ENCODE data around the gene ENSA. TPM values are rescaled to one million over a fixed set of nuclear protein-coding genes. Genes with fewer than 3 reads are reported as not detected.
"Not testable (repeated sequence)": the region's sequence is repeated elsewhere in the genome, so short reads cannot be mapped to it uniquely, and the experiment has no call there.

Gene ENSA
- total RNA-seq, 2 experiments from 2014 or later: 192 to 193 TPM

DNA sequence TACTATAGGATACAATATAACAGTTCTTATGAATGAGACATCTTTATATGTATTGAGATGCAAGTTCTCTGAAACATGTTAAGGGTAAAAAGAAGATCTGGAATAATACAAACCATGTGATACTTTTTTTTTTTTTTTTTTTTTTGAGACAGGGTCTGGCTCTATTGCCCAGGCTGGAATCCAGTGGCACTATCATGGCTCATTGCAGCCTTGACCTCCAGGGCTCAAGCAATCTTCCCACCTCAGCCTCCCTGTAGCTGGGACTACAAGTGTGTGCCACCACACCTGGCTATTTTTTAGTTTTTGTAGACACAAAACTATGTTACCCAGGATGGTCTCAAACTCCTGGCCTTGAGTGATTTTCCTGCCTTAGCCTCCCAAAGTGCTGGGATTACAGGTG lies 27.9 kb downstream of the ENSA start:
- POLR2A ChIA-PET: no interaction called here
- no peak for DNase-seq
- H3K4me1 Mint-ChIP-seq: peaks cover 15% of the 10 kb centered on the region
- H3K36me3 Mint-ChIP-seq (ENCODE audit: low read depth): peaks cover 17% of the 10 kb centered on the region
- H3K27me3 Mint-ChIP-seq: no peaks in the 10 kb centered on the region
- no peak overlapping the region for H3K4me3 Mint-ChIP-seq
- H3K9me3 Mint-ChIP-seq: no peaks in the 10 kb centered on the region
- no peak overlapping the region for H3K27ac Mint-ChIP-seq
- CTCF ChIA-PET: interaction anchor here (1.0 kb wide), 1 partner anchor 10 kb away, joined by 3 read pairs; no protein-coding TSS in a partner anchor

DNA sequence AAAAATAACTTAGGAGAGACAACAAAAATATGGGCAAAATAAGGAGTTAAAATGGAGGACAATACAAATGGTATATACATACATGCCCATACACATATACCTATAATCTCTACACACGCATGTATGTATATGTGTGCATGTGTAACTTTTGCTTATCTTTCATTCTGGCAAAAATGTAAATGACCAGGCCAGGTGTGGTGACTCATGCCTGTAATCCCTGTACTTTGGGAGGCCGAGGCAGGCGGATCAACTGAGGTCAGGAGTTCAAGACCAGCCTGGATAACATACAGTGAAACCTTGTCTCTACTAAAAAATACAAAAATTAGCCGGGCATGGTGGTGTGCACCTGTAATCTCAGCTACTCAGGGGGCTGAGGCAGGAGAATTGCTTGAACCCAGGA lies 31.1 kb downstream of the ENSA start:
- peaks cover 21% of the 10 kb centered on the region for H3K36me3 Mint-ChIP-seq (ENCODE audit: low read depth)
- DNase-seq, H3K27me3 Mint-ChIP-seq, POLR2A ChIA-PET, H3K9me3 Mint-ChIP-seq, H3K27ac Mint-ChIP-seq, H3K4me3 Mint-ChIP-seq: not testable (repeated sequence)
- CTCF ChIA-PET: interaction anchor here (0.7 kb wide), 1 partner anchor 10 kb away, joined by 3 read pairs; no protein-coding TSS in a partner anchor
- peaks cover 14% of the 10 kb centered on the region for H3K4me1 Mint-ChIP-seq

DNA sequence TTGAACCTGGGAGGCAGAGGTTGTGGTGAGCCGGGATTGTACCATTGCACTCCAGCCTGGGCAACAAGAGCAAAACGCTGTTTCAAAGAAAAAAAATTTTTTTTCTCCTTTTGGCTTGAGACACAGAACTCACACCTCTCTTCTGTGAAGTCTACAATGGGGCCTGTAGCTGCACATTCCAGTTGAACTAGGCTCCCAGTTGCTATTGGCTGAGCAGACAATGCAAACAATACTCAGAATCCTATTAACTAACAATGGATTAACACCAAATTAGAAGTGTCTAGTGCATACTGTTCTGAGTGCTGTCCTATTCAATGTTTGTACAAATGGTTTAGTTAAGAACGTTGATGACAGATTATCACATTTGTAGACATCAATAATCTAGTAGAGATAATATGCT lies 32.4 kb downstream of the ENSA start:
- CTCF ChIA-PET: interaction anchor here (0.6 kb wide), 1 partner anchor 268 kb away, joined by 4 read pairs; no protein-coding TSS in a partner anchor
- no peak overlapping the region for H3K27ac Mint-ChIP-seq
- no peak overlapping the region for H3K4me3 Mint-ChIP-seq
- peaks cover 21% of the 10 kb centered on the region for H3K36me3 Mint-ChIP-seq (ENCODE audit: low read depth)
- no peak for DNase-seq
- H3K9me3 Mint-ChIP-seq: no peaks in the 10 kb centered on the region
- H3K4me1 Mint-ChIP-seq: peaks cover 14% of the 10 kb centered on the region
- POLR2A ChIA-PET: no interaction called here
- H3K27me3 Mint-ChIP-seq: no peaks in the 10 kb centered on the region

DNA sequence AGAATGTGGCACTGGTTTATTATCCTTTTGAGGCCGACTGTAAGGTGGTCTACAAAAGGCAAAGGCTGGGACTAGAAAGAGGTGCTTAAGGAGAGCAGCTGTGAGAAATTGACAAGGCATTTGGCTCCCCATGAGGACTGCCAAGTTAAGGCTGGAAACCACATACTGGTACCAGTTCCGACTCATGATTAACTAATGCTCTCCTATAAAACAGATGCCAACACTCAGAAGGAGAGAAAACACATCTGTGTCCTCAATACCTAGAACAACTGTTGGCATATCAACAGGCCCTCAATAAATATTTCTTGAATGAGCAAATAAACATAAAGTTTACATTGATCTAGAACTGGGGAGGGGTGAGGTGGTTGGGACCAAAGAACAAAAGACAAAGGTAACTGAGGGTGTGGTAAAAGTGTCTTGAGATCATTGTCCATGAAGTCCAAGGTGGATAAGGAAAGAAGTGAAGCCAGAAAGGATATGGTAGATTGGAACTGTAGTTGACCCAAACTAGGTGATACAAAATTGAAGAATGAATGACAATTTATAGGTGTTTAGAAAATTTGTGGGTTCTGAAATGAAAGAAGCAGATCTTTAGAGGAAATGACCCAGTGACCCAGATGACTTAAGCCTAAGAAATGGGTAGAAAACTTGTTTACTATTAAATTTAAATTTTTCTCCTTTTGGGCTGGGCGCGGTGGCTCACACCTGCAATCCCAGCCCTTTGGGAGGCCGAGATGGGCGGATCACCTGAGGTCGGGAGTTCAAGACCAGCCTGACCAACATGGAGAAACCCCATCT lies 33.1 kb downstream of the ENSA start:
- CTCF ChIA-PET: interaction anchor here (0.6 kb wide), 1 partner anchor 269 kb away, joined by 4 read pairs; no protein-coding TSS in a partner anchor
- POLR2A ChIA-PET: no interaction called here
- DNase-seq: no peak
- Mint-ChIP-seq H3K4me1 (peaks cover 14% of the 10 kb centered on the region), H3K36me3 (ENCODE audit: low read depth) (peaks cover 21% of the 10 kb centered on the region), H3K4me3 (no peak overlapping the region), H3K27ac (no peak overlapping the region), H3K9me3 (no peaks in the 10 kb centered on the region), H3K27me3 (no peaks in the 10 kb centered on the region)

DNA sequence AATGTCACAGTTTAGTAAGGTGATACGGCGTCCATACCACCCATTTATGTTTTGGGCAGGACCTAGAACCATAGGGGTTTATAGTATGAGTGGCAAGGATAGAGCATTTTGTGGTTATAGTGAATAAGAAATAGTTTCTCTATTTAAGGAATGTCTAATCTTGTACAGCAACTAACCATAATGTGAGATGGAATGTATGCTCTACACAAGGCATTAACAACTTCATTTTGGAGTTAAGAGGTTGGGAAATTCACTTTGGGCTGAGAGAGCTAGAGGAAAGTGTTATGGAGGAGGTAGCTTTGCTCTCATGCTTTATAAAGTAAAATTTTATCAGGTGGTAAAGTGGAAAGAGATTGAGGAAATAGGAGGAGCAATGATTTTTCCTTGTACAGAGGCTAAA lies 47.0 kb downstream of the ENSA start:
- ChIA-PET CTCF (interaction anchor here (0.8 to 1.0 kb wide), 2 partner anchors 11 to 22 kb away, joined by 3 to 4 read pairs; no protein-coding TSS in a partner anchor), POLR2A (no interaction called here)
- Mint-ChIP-seq H3K27ac (no peak overlapping the region), H3K27me3 (no peaks in the 10 kb centered on the region), H3K4me3 (no peak overlapping the region), H3K4me1 (peaks cover 19% of the 10 kb centered on the region), H3K9me3 (no peaks in the 10 kb centered on the region), H3K36me3 (ENCODE audit: low read depth) (peaks cover 25% of the 10 kb centered on the region)
- no peak for DNase-seq

DNA sequence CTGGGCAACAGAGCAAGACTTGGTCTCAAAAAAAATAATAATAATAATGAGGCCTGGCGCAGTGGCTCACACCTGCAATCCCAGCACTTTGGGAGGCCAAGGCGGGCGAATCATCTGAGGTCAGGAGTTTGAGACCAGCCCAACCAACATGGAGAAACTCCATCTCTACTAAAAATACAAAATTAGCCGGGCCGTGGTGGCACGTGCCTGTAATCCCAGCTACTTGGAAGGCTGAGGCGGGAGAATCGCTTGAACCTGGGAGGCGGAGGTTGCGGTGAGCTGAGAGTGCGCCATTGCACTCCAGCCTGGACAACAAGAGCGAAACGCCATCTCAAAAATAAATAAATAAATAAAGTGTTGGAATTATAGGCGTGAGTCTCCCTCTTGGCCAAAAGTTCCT lies 47.5 kb downstream of the ENSA start:
- H3K4me3 Mint-ChIP-seq, H3K27ac Mint-ChIP-seq, DNase-seq, POLR2A ChIA-PET, H3K27me3 Mint-ChIP-seq, H3K9me3 Mint-ChIP-seq: not testable (repeated sequence)
- peaks cover 29% of the 10 kb centered on the region for H3K36me3 Mint-ChIP-seq (ENCODE audit: low read depth)
- H3K4me1 Mint-ChIP-seq: peaks cover 19% of the 10 kb centered on the region
- CTCF ChIA-PET: interaction anchor here (1.0 kb wide), 1 partner anchor 11 kb away, joined by 4 read pairs; no protein-coding TSS in a partner anchor

DNA sequence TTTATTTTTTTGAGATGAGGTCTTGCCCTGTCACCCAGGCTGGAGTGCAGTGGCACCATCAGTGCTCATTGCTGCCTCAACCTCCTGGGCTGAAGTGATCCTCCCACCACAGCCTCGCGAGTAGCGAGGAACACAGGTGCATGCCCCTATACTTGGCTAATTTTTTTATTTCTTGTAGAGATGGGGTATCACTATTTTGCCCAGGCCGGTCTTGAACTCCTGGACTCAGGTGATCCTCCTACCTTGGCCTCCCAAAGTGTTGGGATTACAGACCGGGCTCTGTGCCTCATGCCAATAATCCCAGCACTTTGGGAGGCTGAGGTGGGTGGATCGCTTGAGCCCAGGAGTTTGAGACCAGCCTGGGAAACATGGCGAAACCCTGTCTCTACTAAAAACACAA lies 48.0 kb downstream of the ENSA start:
- H3K9me3 Mint-ChIP-seq, POLR2A ChIA-PET, H3K27me3 Mint-ChIP-seq, H3K27ac Mint-ChIP-seq, H3K4me3 Mint-ChIP-seq, DNase-seq: not testable (repeated sequence)
- peaks cover 35% of the 10 kb centered on the region for H3K36me3 Mint-ChIP-seq (ENCODE audit: low read depth)
- CTCF ChIA-PET: interaction anchor here (2.1 to 14.6 kb wide), 2 partner anchors 14 to 21 kb away, joined by 8 to 158 read pairs; no protein-coding TSS in a partner anchor
- peaks cover 19% of the 10 kb centered on the region for H3K4me1 Mint-ChIP-seq

DNA sequence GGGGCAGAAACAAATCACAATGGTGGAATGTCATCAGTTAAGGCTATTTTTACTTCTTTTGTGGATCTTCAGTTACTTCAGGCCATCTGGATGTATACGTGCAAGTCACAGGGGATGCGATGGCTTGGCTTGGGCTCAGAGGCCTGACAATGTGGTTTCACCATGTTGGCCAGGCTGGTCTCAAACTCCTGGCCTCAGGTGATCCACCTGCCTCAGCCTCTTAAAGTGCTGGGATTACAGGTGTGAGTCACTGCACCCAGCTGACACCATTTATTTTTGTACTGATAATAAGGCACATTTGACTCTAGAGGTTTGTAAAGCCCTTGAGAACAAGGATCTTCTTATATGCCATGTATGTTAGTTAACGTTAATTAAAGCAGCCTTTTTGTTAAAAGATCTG lies 48.4 kb downstream of the ENSA start:
- DNase-seq, H3K27me3 Mint-ChIP-seq, POLR2A ChIA-PET, H3K9me3 Mint-ChIP-seq: not testable (repeated sequence)
- H3K27ac Mint-ChIP-seq: peak overlapping the region; percentile 91
- CTCF ChIA-PET: interaction anchor here (2.1 to 14.6 kb wide), 3 partner anchors 8 to 20 kb away, joined by 8 to 158 read pairs (median 8); no protein-coding TSS in a partner anchor
- peaks cover 39% of the 10 kb centered on the region for H3K36me3 Mint-ChIP-seq (ENCODE audit: low read depth)
- H3K4me3 Mint-ChIP-seq: peak overlapping the region; percentile 99
- H3K4me1 Mint-ChIP-seq: peaks cover 19% of the 10 kb centered on the region

DNA sequence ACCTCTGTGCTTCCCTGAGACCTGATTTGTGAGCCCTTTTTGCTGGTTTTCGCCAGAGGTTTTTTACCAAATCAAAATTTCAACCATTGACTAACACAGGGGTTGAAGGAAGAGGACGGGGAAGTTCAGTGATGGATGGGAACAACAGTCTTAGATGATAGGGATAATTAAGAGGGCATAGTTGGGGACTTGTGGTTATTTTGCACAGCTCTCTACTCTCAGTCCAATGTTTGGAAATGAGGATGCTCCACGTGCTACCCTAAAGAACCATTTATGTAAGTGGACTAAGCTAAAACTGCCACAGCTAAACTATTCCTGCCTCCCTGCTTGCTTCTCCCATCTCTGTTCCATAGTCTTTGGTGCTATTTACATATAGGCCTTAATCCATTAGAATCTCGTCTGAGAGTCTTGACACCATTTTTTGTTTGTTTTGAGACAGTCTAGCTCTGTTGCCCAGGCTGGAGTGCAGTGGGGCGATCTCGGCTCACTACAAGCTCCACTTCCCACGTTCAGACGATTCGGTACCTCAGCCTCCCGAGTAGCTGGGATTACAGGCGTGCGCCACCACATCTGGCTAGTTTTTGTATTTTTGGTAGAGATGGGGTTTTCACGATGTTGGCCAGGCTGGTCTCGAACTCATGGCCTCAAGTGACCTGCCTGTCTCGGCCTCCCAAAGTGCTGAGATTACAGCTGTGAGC lies 49.3 kb downstream of the ENSA start:
- Mint-ChIP-seq H3K27me3 (no peaks in the 10 kb centered on the region), H3K4me3 (peak overlapping the region; percentile 99), H3K4me1 (peaks cover 19% of the 10 kb centered on the region), H3K9me3 (no peaks in the 10 kb centered on the region), H3K27ac (peak overlapping the region; percentile 91), H3K36me3 (ENCODE audit: low read depth) (peaks cover 46% of the 10 kb centered on the region)
- CTCF ChIA-PET: interaction anchor here (0.8 to 14.6 kb wide), 8 partner anchors 9 to 467 kb away, joined by 3 to 158 read pairs (median 6); no protein-coding TSS in a partner anchor
- no peak for DNase-seq
- POLR2A ChIA-PET: interaction anchor here (0.8 to 4.6 kb wide), 7 partner anchors 10 to 49 kb away, joined by 4 to 50 read pairs (median 9); partner anchors contain the start of gene ENSA

DNA sequence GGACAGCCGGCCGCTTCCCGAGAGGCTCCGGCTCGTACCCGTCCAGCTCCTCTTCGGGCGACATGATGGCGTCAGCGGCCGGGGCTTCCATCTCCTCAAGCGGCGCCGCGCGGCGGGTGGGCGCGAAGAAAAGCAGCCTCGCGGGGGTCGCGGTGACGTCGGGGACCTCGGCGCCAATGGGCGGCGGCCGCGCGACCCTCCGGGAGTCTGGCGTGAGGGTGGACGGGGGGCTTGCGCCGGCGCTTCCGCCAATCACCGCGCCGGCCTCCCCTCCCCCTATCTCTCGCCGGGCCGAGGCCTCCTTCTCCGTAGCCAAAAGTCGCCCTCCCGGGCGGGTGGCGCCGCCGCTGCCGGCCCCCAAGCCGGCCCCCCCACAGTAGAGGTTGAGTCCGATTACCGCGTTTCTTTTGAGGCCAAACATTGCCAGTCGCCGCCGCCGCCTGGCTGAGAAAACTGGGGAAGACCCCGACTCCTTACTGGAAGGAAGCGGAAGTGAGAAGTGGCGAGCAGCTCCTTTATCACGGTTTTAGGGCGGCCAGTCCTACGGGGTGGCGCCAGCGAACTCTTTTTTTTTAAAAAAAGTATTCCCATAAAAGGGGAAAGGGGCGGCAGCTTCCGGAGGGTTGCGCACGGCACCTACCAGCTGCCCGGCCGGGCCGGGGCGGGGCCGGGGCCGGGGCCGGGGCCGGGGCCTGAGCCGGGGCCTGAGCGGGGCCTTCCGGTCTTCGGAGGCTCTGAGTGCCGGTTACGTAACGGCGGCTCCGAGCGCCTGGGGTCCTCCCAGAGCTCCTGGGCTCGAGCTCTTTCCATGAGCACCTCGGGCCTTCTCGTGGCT lies 50.1 kb downstream of the ENSA start, which contains the start of gene MCL1:
Gene MCL1, minus strand, starts transcription at position 501 of the 835 bp plus-strand sequence. Its CDS starts 80 bp downstream, at position 421.
- H3K27me3 Mint-ChIP-seq: no peaks in the 10 kb centered on the region
- ChIA-PET POLR2A (interaction anchor here (0.6 to 4.6 kb wide), 8 partner anchors 9 to 50 kb away, joined by 3 to 50 read pairs (median 8); partner anchors contain the start of gene ENSA), CTCF (interaction anchor here (0.7 to 14.6 kb wide), 12 partner anchors 9 to 467 kb away, joined by 3 to 158 read pairs (median 4); no protein-coding TSS in a partner anchor)
- H3K9me3 Mint-ChIP-seq: no peaks in the 10 kb centered on the region
- peaks cover 25% of the 10 kb centered on the region for H3K4me1 Mint-ChIP-seq
- peaks cover 54% of the 10 kb centered on the region for H3K36me3 Mint-ChIP-seq (ENCODE audit: low read depth)
- H3K4me3 Mint-ChIP-seq: peak within 1 kb of the TSS; percentile 99
- peak; percentile 93 for DNase-seq
- peak within 1 kb of the TSS; percentile 98 for H3K27ac Mint-ChIP-seq

DNA sequence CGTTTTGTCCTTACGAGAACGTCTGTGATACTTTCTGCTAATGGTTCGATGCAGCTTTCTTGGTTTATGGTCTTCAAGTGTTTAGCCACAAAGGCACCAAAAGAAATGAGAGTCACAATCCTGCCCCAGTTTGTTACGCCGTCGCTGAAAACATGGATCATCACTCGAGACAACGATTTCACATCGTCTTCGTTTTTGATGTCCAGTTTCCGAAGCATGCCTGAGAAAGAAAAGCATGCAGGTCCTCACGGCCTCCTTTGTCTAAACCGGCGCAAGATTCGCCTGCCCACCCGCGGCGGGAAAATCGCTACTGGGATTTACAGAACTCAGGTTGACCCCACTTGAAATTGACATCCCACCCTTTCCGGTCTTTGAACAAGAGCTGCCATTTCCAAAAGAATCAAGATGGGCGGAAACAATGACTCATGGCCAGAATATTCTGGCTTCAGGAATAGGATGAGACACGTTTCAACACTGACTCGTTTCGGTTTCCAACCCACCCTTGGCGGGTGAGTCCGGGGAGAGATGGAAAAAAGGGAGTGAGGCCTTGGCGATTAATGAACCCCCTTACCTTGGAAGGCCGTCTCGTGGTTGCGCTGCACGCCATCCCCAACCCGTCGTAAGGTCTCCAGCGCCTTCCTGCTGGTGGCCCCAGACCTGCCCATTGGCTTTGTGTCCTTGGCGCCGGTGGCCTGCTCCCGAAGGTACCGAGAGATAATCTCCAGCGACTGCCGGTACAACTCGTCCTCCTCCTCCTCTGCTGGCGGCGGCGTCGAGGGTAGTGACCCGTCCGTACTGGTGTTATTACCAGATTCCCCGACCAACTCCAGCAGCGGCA lies 50.9 kb downstream of the ENSA start:
- no peaks in the 10 kb centered on the region for H3K9me3 Mint-ChIP-seq
- peaks cover 30% of the 10 kb centered on the region for H3K4me1 Mint-ChIP-seq
- H3K27me3 Mint-ChIP-seq: no peaks in the 10 kb centered on the region
- POLR2A ChIA-PET: interaction anchor here (0.6 to 4.6 kb wide), 5 partner anchors 8 to 51 kb away, joined by 3 to 50 read pairs (median 9); partner anchors contain the start of gene ENSA
- DNase-seq: peak; percentile 61
- peak overlapping the region; percentile 99 for H3K4me3 Mint-ChIP-seq
- CTCF ChIA-PET: interaction anchor here (1.1 to 14.6 kb wide), 6 partner anchors 8 to 423 kb away, joined by 3 to 158 read pairs (median 6); no protein-coding TSS in a partner anchor
- H3K27ac Mint-ChIP-seq: peak overlapping the region; percentile 98
- H3K36me3 Mint-ChIP-seq (ENCODE audit: low read depth): peaks cover 61% of the 10 kb centered on the region
